K562 (cell line): ENCODE results near the gene CACNG7. TPM values are rescaled to one million over a fixed set of nuclear protein-coding genes. Genes with fewer than 3 reads are reported as not detected.
A peak's percentile ranks its signal among the peaks of the same experiment; 100 is the strongest.

Source experiments
- ATAC-seq: fragments of 200-7000 bp; cut with Tn5 transposase; 3 replicates; pipeline ENCODE4 v1.9.1; 2020; ENCODE audit warnings: moderate library complexity
- BruUV-seq: library from RNA; stranded (reverse); fragments of 400-500 nt; replicated peaks from 2 replicates; lab custom pipeline; 2021; lab: Mats Ljungman, UMichigan
- CTCF ChIA-PET: fragments of 300-600 bp; formaldehyde crosslinking; extraction: SDS; loops from one replicate; lab custom pipeline; 2021; ENCODE audit warnings: low intra/inter-chr PET ratio; lab: Yijun Ruan, JAX
- POLR2A ChIA-PET: fragments of 300-600, 350-650 bp; sonication (Branson Sonifier 250); formaldehyde crosslinking; extraction: SDS; loops from one replicate; lab custom pipeline; 2021; ENCODE audit warnings: antibody characterized with exemption, inconsistent platforms; lab: Yijun Ruan, JAX
- DNase-seq, 4 experiments: peaks; one replicate each; pipeline versions ENCODE4 v3.0.0 to v3.0.0-alpha.2; 2011 to 2018; ENCODE audit warnings: low spot score in 3 of 4, mixed read lengths in 3 of 4; ENCODE audit errors: extremely low read depth in 1 of 4
- FAIRE-seq: peaks from 2 replicates; lab custom pipeline; 2011; peaks lifted over from hg19 to GRCh38; lab: Jason Lieb, UNC
- H2AFZ ChIP-seq: 2 replicates; pipeline ENCODE4 v1.6.0; 2011; ENCODE audit warnings: low read depth, low read length, control low read depth, inconsistent platforms
- H3K27ac ChIP-seq: fragments of 200-600 bp; 3 replicates; pipeline ENCODE4 v1.8.0; 2011; ENCODE audit warnings: low read depth, mild to moderate bottlenecking, control low read depth, inconsistent platforms, low read length, moderate library complexity, mixed read lengths; ENCODE audit errors: extremely low read depth
- H3K27me3 ChIP-seq, 2 experiments: fragments of 300-600 bp in 1 of 2; 2 replicates in 1 of 2; 3 replicates in 1 of 2; pipeline versions ENCODE4 v1.6.0 to v1.8.0; 2011; ENCODE audit warnings: inconsistent platforms in 2 of 2, low read length in 2 of 2, mild to moderate bottlenecking in 1 of 2, mixed read lengths in 1 of 2, moderate library complexity in 1 of 2; ENCODE audit not compliant: control insufficient read depth in 2 of 2, insufficient read depth in 2 of 2
- H3K36me3 ChIP-seq: fragments of 300-600 bp; 3 replicates; pipeline ENCODE4 v1.8.0; 2011; ENCODE audit warnings: mild to moderate bottlenecking, low read length, inconsistent platforms; ENCODE audit not compliant: control insufficient read depth, insufficient read depth
- H3K4me1 ChIP-seq, 2 experiments: fragments of 200-600 bp in 1 of 2; replicated peaks in 1 of 2; 2 replicates in 1 of 2; 3 replicates in 1 of 2; pipeline versions ENCODE4 v1.5.1 to v1.8.0; 2011; ENCODE audit warnings: inconsistent platforms in 2 of 2, low read length in 2 of 2, mild to moderate bottlenecking in 1 of 2, mixed read lengths in 1 of 2, moderate library complexity in 1 of 2; ENCODE audit not compliant: control insufficient read depth in 2 of 2, insufficient read depth in 2 of 2
- H3K4me2 ChIP-seq: 2 replicates; pipeline ENCODE4 v1.6.1; 2011; ENCODE audit warnings: low read length, control low read depth, inconsistent platforms, mixed read lengths; ENCODE audit not compliant: insufficient read depth
- H3K4me3 ChIP-seq: fragments of 200-600 bp; sonication (generic), shearing (Covaris generic); 2 replicates; pipeline ENCODE4 v1.5.1; 2016; ENCODE audit warnings: control low read depth, inconsistent platforms
- H3K79me2 ChIP-seq: fragments of 200-600 bp; 3 replicates; pipeline ENCODE4 v1.8.0; 2011; ENCODE audit warnings: low read length, inconsistent platforms; ENCODE audit not compliant: control insufficient read depth, insufficient read depth
- H3K9ac ChIP-seq, 2 experiments: 2 replicates each; pipeline versions ENCODE4 v1.6.0 to v1.6.1; 2011; ENCODE audit warnings: low read depth in 2 of 2, low read length in 2 of 2, control low read depth in 1 of 2, inconsistent platforms in 1 of 2, mild to moderate bottlenecking in 1 of 2, mixed read lengths in 1 of 2; ENCODE audit not compliant: insufficient read depth in 1 of 2
- H3K9me1 ChIP-seq: one replicate; pipeline ENCODE4 v1.6.0; 2011; ENCODE audit warnings: inconsistent platforms, mild to moderate bottlenecking, low read length, moderate library complexity; ENCODE audit not compliant: control insufficient read depth, insufficient read depth
- H3K9me3 ChIP-seq: replicated peaks from 2 replicates; pipeline ENCODE4 v1.5.1; 2011; ENCODE audit warnings: low read depth, low read length, inconsistent platforms; ENCODE audit not compliant: control insufficient read depth, insufficient read depth
- H4K20me1 ChIP-seq: replicated peaks from 2 replicates; pipeline ENCODE4 v1.6.1; 2011; ENCODE audit warnings: low read length, inconsistent platforms, mixed read lengths; ENCODE audit not compliant: control insufficient read depth, insufficient read depth
- COPS2 ChIP-seq: fragments of 450-650 bp; conservative IDR thresholded peaks from 2 replicates; pipeline ENCODE4 v1.6.1; 2016; ENCODE audit warnings: mild to moderate bottlenecking, moderate library complexity
- CTCF ChIP-seq, 3 experiments: IDR thresholded peaks in 2 of 3; conservative IDR thresholded peaks in 1 of 3; 2 replicates each; pipeline ENCODE4 v1.5.1; 2011 to 2012; ENCODE audit warnings: low read length in 3 of 3, mild to moderate bottlenecking in 3 of 3, control low read depth in 2 of 3, improper control_type of control experiment in 1 of 3, inconsistent platforms in 1 of 3, low read depth in 1 of 3, mixed read lengths in 1 of 3, moderate library complexity in 1 of 3; ENCODE audit not compliant: insufficient read depth in 2 of 3
- FOXA1 ChIP-seq: fragments of 450-650 bp; IDR thresholded peaks from 2 replicates; pipeline ENCODE4 v1.6.1; 2016; ENCODE audit warnings: mild to moderate bottlenecking, borderline replicate concordance
- MAFG ChIP-seq: fragments of 450-650 bp; conservative IDR thresholded peaks from 2 replicates; pipeline ENCODE4 v1.6.1; 2016; ENCODE audit warnings: missing genetic modification characterization, missing compliant biosample characterization
- TEAD1 ChIP-seq, 2 experiments: fragments of 450-650 bp in 1 of 2; sonication (generic) in 1 of 2; formaldehyde crosslinking; IDR thresholded peaks; 2 replicates each; pipeline versions ENCODE4 v1.4.0 to v1.8.0; 2020 to 2022; ENCODE audit warnings: mild to moderate bottlenecking in 2 of 2, missing genetic modification reagents in 1 of 2
- ZBTB7A ChIP-seq: IDR thresholded peaks from 2 replicates; pipeline ENCODE4 v1.6.1; 2011; ENCODE audit warnings: low read depth, mild to moderate bottlenecking, low read length, moderate library complexity, borderline replicate concordance; ENCODE audit not compliant: control insufficient read depth
- WGBS: fragments of 100-300 bp; shearing (Covaris generic); methylation state at CpG from one replicate; pipeline ENCODE4 v1.1.6; 2016; ENCODE audit warnings: low coverage, mixed read lengths; ENCODE audit not compliant: insufficient coverage; ENCODE audit errors: missing lambda C conversion rate; 5-methylcytosine and 5-hydroxymethylcytosine counted together
- in situ Hi-C: fragments of 300-500 bp; cut with MboI; formaldehyde crosslinking; loops from 4 replicates; pipeline ENCODE4 v1.15.0; 2018; ENCODE audit warnings: inconsistent platforms, mixed read lengths
- intact Hi-C: fragments of 100-400 bp; cut with micrococcal nuclease; formaldehyde crosslinking; loops from 2 replicates; pipeline ENCODE4 v1.14.2; 2022
- polyA plus RNA-seq, 8 experiments: library from polyadenylated mRNA; depleted of rRNA in 4 of 8; stranded (reverse) in 5 of 8; unstranded in 3 of 8; fragments of >200 nt; fragmentation: Nextera tagmentation in 2 of 8; fragmentation: Illumina TruSeq in 1 of 8; extraction: Ambion mirVana in 2 of 8; extraction: Trizol in 1 of 8; gene quantifications; 2 replicates each; pipeline versions ENCODE4 v1.2.1 to v1.2.3, GENCODE V29; 2011 to 2014; ENCODE audit warnings: inconsistent platforms in 1 of 8, missing spikeins in 1 of 8
- total RNA-seq, 7 experiments: library from RNA; depleted of rRNA in 6 of 7; stranded (reverse); fragments of >200 nt in 6 of 7; fragmentation: Illumina TruSeq in 2 of 7; extraction: Trizol in 2 of 7; gene quantifications; 2 replicates each; pipeline versions ENCODE4 v1.2.1 to v1.2.3, GENCODE V29; 2011 to 2021; ENCODE audit warnings: low replicate concordance in 1 of 7
- TF ChIP-seq, protein P1 (sequence below): fragments of 250-450 bp; sonication (Bioruptor Pico); IDR thresholded peaks from 2 replicates; pipeline ENCODE4 v1.5.0; 2022; ENCODE audit warnings: mild to moderate bottlenecking

The CACNG7 gene
- total and polyA plus RNA-seq, 9 of the 15 experiments (the other 6 are each of a cell fraction or from before 2014, with no cell fraction given): not detected

GRCh38 chr19:53864308-53864836, 44.7 kb upstream of the CACNG7 start (continued):
- TF ChIP-seq COPS2 (no peak), CTCF (IDR thresholded peaks at IDR 0.05 in 2 of 3, conservative IDR thresholded peaks at IDR 0.05 in 1 of 3; ENCODE audit: insufficient read depth in 2 of 3, low read depth in 1 of 3, low read length in 3 of 3) (no peak), FOXA1 (no peak)
- TF ChIP-seq, protein P1, sequence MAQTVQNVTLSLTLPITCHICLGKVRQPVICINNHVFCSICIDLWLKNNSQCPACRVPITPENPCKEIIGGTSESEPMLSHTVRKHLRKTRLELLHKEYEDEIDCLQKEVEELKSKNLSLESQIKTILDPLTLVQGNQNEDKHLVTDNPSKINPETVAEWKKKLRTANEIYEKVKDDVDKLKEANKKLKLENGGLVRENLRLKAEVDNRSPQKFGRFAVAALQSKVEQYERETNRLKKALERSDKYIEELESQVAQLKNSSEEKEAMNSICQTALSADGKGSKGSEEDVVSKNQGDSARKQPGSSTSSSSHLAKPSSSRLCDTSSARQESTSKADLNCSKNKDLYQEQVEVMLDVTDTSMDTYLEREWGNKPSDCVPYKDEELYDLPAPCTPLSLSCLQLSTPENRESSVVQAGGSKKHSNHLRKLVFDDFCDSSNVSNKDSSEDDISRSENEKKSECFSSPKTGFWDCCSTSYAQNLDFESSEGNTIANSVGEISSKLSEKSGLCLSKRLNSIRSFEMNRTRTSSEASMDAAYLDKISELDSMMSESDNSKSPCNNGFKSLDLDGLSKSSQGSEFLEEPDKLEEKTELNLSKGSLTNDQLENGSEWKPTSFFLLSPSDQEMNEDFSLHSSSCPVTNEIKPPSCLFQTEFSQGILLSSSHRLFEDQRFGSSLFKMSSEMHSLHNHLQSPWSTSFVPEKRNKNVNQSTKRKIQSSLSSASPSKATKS (CRISPR knock-in tag): no peak

- Histone ChIP-seq H3K4me2 (no peak overlapping the region), H2AFZ (peak overlapping the region; percentile 5; the same call in 1 of the 2 replicates), H3K4me1 (peaks cover 15 to 39% of the 10 kb centered on the region in 2 experiments; a peak in 4 of 5 replicates), H3K9me1 (peaks cover 4% of the 10 kb centered on the region), H3K79me2 (peaks cover 19% of the 10 kb centered on the region), H3K27ac (no peak overlapping the region), H3K4me3 (no peak overlapping the region), H3K9ac (peak overlapping the region in 1 of 2 experiments; percentile 79; a peak in 1 of 4 replicates), H4K20me1 (0 out of 2 replicates have a peak, but pooled peaks cover 5% of the 10 kb centered on the region), H3K27me3 (peaks cover 11 to 24% of the 10 kb centered on the region in 2 experiments; a peak in 3 of 5 replicates), H3K9me3 (no peaks in the 10 kb centered on the region), H3K36me3 (peaks cover 1% of the 10 kb centered on the region; the same call in 2 of the 3 replicates)
- intact Hi-C loops (no loop called here), in situ Hi-C loops (no loop called here)
- no peak for ATAC-seq
- ChIA-PET CTCF (no interaction called here), POLR2A (interaction anchor here (0.7 kb wide), 1 partner anchor 10 kb away, joined by 3 read pairs; no protein-coding TSS in a partner anchor)
- WGBS: 35% methylated on average over 9 of the region's 9 CpGs
- BruUV-seq: no TSS peak
- TF ChIP-seq TEAD1 (CRISPR knock-in tag; IDR thresholded peaks at IDR 0.05) (no peak), MAFG (tag) (0 out of 2 replicates have a peak, but pooled peaks have one; percentile 2), ZBTB7A (0 out of 2 replicates have a peak, but pooled peaks have one; percentile 13)
- DNase-seq: no peak
- FAIRE-seq: no peak
Measured at GRCh38 chr19:53865523-53865917, 43.6 kb upstream of the CACNG7 start.
